Type B pancreatic cell (in vitro differentiated cells): ENCODE measurements around the gene IQSEC1. TPM values are rescaled to one million over a fixed set of nuclear protein-coding genes. Genes with fewer than 3 reads are reported as not detected.

Experiments used
- DNase-seq: peaks from one replicate; pipeline ENCODE4 v3.0.0; 2021; ENCODE audit warnings: mixed read lengths; ENCODE audit not compliant: unreplicated experiment; ENCODE audit errors: extremely low spot score
- H3K27ac Mint-ChIP-seq: 2 replicates; pipeline ENCODE4 v1.8.0; 2021; ENCODE audit warnings: mild to moderate bottlenecking, mixed read lengths
- H3K27me3 Mint-ChIP-seq: 2 replicates; pipeline ENCODE4 v1.8.0; 2021; ENCODE audit warnings: mixed read lengths
- H3K36me3 Mint-ChIP-seq: 2 replicates; pipeline ENCODE4 v1.8.0; 2021; ENCODE audit warnings: mixed read lengths
- H3K4me1 Mint-ChIP-seq: one replicate; pipeline ENCODE4 v1.8.0; 2021; ENCODE audit warnings: mixed read lengths; ENCODE audit not compliant: unreplicated experiment
- H3K4me3 Mint-ChIP-seq: 2 replicates; pipeline ENCODE4 v1.8.0; 2021; ENCODE audit warnings: mild to moderate bottlenecking, mixed read lengths
- H3K9me3 Mint-ChIP-seq: 2 replicates; pipeline ENCODE4 v1.8.0; 2021; ENCODE audit warnings: mixed read lengths
- total RNA-seq: library from RNA; stranded (reverse); gene quantifications from 2 replicates; pipeline ENCODE4 v1.2.1, GENCODE V29; 2021; ENCODE audit warnings: low replicate concordance
- TF ChIP-seq, protein P1 (sequence below): fragments of 200-600 bp; sonication (generic); conservative IDR thresholded peaks from 2 replicates; pipeline ENCODE4 v1.5.0; 2021; ENCODE audit warnings: antibody characterized with exemption, mild to moderate bottlenecking

IQSEC1 gene
- total RNA-seq, 1 donor from 2014 or later: 33.1 TPM

DNA sequence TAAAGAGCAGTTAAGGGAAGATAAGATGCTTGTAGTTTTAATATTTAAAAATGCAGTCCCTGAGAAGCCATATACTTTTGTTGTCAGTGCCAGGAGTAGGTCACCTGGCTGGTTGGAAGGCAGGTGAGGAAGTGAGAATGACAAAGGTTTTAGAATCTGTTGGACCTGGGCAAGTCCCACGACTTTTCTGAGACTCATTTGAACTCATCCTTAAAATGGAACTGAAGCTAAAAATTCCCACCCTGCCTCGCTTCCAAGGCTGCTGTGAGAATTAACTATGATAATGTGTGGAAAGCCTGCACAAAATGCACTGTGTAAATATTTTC is 77.1 kb downstream of the IQSEC1 start:
- Mint-ChIP-seq H3K36me3 (no peaks in the 10 kb centered on the region), H3K9me3 (no peaks in the 10 kb centered on the region), H3K27me3 (peaks cover 26% of the 10 kb centered on the region), H3K4me1 (peaks cover 4% of the 10 kb centered on the region), H3K4me3 (no peak overlapping the region), H3K27ac (no peak overlapping the region)
- TF ChIP-seq, protein P1, sequence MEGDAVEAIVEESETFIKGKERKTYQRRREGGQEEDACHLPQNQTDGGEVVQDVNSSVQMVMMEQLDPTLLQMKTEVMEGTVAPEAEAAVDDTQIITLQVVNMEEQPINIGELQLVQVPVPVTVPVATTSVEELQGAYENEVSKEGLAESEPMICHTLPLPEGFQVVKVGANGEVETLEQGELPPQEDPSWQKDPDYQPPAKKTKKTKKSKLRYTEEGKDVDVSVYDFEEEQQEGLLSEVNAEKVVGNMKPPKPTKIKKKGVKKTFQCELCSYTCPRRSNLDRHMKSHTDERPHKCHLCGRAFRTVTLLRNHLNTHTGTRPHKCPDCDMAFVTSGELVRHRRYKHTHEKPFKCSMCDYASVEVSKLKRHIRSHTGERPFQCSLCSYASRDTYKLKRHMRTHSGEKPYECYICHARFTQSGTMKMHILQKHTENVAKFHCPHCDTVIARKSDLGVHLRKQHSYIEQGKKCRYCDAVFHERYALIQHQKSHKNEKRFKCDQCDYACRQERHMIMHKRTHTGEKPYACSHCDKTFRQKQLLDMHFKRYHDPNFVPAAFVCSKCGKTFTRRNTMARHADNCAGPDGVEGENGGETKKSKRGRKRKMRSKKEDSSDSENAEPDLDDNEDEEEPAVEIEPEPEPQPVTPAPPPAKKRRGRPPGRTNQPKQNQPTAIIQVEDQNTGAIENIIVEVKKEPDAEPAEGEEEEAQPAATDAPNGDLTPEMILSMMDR: no peak
- no peak for DNase-seq

DNA sequence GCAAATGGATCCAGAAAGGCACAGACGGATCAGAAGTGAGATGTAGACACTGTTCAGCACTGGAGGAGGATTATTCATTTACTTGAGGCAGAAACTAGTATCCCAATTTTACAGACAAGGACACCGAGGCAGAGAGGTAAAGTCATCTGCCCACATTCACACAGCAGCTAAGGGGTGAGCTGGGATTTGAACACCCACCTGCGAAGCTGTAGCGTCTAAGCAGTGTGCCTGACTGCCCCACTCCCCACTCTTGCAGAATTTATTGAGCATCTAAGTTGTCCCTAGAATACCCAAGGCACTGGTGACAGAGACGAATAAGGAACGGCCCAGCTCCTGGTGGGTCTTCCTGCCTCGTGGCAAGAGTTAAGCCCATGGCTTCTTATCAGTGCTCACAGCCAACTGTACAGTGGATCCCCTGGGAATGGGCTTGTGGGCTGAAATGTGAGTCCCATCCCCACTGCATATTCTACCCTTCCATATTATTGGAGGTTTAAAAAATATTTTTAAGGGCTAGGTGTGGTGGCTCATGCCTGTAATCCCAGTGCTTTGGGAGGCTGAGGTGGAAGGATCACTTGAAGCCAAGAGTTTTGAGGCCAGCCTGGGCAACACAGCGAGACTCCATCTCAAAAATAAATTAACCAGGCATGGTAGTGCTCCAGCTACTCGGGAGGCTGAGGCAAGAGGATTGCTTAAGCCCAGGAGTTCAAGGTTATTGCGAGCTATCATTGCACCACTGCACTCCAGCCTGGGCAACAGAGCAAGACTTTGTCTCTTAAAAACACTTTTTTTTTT is 77.6 kb downstream of the IQSEC1 start:
- H3K36me3 Mint-ChIP-seq: no peaks in the 10 kb centered on the region
- DNase-seq: no peak
- no peaks in the 10 kb centered on the region for H3K9me3 Mint-ChIP-seq
- peaks cover 8% of the 10 kb centered on the region for H3K4me1 Mint-ChIP-seq
- H3K4me3 Mint-ChIP-seq: peak overlapping the region; percentile 72
- peak overlapping the region; percentile 86 for H3K27ac Mint-ChIP-seq
- peaks cover 32% of the 10 kb centered on the region for H3K27me3 Mint-ChIP-seq
- TF ChIP-seq, protein P1: no peak

DNA sequence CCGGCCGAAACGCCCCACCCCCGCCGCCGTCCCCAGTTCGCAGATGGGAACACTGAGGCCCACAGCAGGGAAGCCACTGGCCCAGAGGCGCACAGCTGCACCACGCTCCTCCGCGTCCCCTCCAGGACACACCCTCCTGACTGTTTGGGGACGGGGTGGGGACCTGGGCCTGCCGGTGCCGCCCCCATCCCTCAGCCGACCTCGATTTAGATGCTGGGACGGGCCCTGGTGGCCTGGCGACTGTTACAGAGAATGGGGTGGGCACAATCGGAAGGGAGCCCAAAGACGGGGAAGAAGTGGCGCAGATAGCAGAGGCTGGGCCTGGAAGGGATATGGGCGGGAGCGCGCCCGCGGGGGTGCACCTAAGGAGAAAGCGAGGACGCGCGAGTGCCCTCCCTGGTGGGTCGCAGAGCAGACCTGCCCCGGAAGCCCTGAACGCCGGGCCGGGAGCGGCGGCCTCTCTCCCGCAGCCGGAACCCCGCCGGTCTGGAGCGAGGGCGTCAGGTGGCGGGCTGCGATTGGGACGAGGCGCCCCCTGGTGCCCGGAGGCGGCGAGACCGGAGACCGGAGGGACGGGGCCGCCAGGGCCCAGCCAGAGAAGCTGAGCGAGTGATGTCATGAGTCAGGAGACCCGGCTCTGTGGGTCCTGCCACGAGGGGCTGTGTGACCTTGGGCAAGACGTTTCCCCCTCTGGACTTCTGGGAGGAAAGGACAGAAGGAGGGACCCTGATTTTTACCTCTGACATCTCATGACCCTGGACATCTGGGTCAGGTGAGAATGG is 78.4 kb downstream of the IQSEC1 start:
- H3K9me3 Mint-ChIP-seq: no peaks in the 10 kb centered on the region
- H3K27me3 Mint-ChIP-seq: peaks cover 38% of the 10 kb centered on the region
- H3K4me3 Mint-ChIP-seq: peak overlapping the region; percentile 93
- no peaks in the 10 kb centered on the region for H3K36me3 Mint-ChIP-seq
- H3K27ac Mint-ChIP-seq: peak overlapping the region; percentile 88
- peaks cover 15% of the 10 kb centered on the region for H3K4me1 Mint-ChIP-seq
- TF ChIP-seq, protein P1: peak; percentile 97
- DNase-seq: peak; percentile 94

DNA sequence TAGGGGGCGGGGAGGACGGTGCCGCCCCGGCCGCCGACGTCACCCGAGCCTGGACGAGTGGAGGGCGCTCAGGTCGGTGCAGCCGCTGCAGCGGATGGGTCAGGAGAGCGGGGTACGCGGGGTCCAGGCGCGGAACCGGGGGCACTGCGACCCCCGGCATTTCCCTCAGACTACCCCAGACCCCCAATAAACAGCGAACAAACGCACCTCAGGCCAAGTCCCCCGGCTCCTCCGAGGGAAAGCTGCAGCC is 78.9 kb downstream of the IQSEC1 start:
- DNase-seq: no peak
- Mint-ChIP-seq H3K27me3 (peaks cover 38% of the 10 kb centered on the region), H3K9me3 (no peaks in the 10 kb centered on the region), H3K36me3 (no peaks in the 10 kb centered on the region), H3K4me1 (peaks cover 15% of the 10 kb centered on the region), H3K27ac (no peak overlapping the region), H3K4me3 (peak overlapping the region; percentile 93)
- TF ChIP-seq, protein P1: no peak

DNA sequence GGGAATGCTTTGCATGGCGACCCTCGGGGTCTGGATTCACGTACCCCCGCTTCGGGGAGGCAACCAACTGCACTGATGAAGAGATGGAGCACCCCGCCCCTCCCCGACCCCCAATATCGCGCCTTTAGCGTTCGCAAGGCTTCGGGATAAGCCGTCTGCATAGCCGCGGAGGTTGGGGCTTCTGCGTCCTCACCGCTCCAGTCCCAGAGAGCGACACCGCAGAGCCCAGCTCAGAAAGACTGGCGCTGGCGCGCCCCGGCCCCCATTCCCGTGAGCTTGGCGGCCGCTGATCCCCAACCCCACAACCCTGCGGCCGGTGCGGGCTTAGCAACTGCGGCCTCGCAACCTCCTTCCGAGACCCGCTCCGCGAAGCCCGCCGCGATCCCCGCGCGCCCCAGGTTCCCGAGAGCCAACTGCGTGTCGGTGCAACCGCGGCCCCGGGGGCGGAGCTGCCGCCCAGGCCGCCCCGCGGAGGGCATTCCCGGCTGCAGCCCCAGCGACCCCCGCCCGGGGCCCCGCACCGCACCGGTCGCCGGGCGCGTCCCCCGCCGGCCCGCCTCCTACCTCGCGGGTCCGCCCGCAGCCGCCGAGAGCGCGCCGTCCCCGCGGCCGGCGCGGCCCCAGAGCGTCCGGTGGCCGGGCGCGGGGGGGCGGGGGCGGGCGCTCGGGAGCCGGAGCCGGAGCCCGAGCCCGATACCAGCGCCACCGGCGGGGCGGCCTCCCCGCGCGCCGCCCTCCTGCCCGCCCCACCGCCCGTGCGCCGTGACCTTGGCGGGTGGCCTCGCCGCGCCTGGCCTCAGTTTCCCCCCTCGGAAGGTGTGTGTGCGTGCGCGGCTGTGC is 79.5 kb downstream of the IQSEC1 start:
- Mint-ChIP-seq H3K4me3 (peak overlapping the region; percentile 93), H3K9me3 (no peaks in the 10 kb centered on the region), H3K27ac (no peak overlapping the region), H3K27me3 (peaks cover 36% of the 10 kb centered on the region), H3K36me3 (no peaks in the 10 kb centered on the region), H3K4me1 (peaks cover 15% of the 10 kb centered on the region)
- DNase-seq: no peak
- TF ChIP-seq, protein P1: no peak
